PC-9 (cell line): Measurements from ENCODE around the gene RFC2. TPM values are rescaled to one million over a fixed set of nuclear protein-coding genes. Genes with fewer than 3 reads are reported as not detected.

Experiments used
- BruUV-seq: library from RNA; stranded (reverse); fragments of 400-500 nt; replicated peaks from 2 replicates; lab custom pipeline; 2021; lab: Mats Ljungman, UMichigan
- CTCF ChIA-PET: fragments of 300-600 bp; sonication (Branson Sonifier 250); formaldehyde crosslinking; loops from one replicate; lab custom pipeline; 2022; ENCODE audit warnings: antibody characterized with exemption; lab: Charles Lee
- POLR2A ChIA-PET: fragments of 300-600 bp; sonication (Branson Sonifier 250); formaldehyde crosslinking; loops from one replicate; lab custom pipeline; 2022; ENCODE audit warnings: antibody characterized with exemption; ENCODE audit not compliant: unreplicated experiment; lab: Charles Lee
- DNase-seq, 2 experiments: peaks; one replicate each; pipeline versions ENCODE4 v3.0.0 to v3.0.0-alpha.2; 2015 to 2022; ENCODE audit warnings: mixed read lengths in 1 of 2
- H2AFZ ChIP-seq: fragments of 200-600 bp; sonication (generic); 2 replicates; pipeline ENCODE4 v1.8.1; 2017; ENCODE audit warnings: antibody characterized with exemption
- H3F3A ChIP-seq: fragments of 200-600 bp; sonication (generic); 2 replicates; pipeline ENCODE4 v1.8.1; 2017; ENCODE audit warnings: antibody characterized with exemption, mild to moderate bottlenecking, low read depth; ENCODE audit not compliant: insufficient read depth
- H3K27ac ChIP-seq: fragments of 200-600 bp; sonication (generic); 2 replicates; pipeline ENCODE4 v1.6.1; 2016; ENCODE audit warnings: mixed run types
- H3K27me3 ChIP-seq: fragments of 200-600 bp; sonication (generic); 2 replicates; pipeline ENCODE4 v1.6.1; 2016; ENCODE audit warnings: low read depth, mixed run types; ENCODE audit not compliant: insufficient read depth
- H3K36me3 ChIP-seq: fragments of 200-600 bp; sonication (generic); 2 replicates; pipeline ENCODE4 v1.6.1; 2016; ENCODE audit warnings: low read depth, mixed run types
- H3K4me1 ChIP-seq: fragments of 200-600 bp; sonication (generic); replicated peaks from 2 replicates; pipeline ENCODE4 v1.6.1; 2016; ENCODE audit warnings: mixed run types; ENCODE audit not compliant: insufficient read depth
- H3K4me2 ChIP-seq: fragments of 200-600 bp; sonication (generic); 2 replicates; pipeline ENCODE4 v1.6.1; 2017; ENCODE audit warnings: mixed run types
- H3K4me3 ChIP-seq: fragments of 200-600 bp; sonication (generic); 2 replicates; pipeline ENCODE4 v1.6.1; 2016; ENCODE audit warnings: mixed run types
- H3K79me2 ChIP-seq: fragments of 200-600 bp; sonication (generic); 2 replicates; pipeline ENCODE4 v1.6.1; 2017; ENCODE audit warnings: low read depth, mixed run types
- H3K9me2 ChIP-seq: fragments of 200-600 bp; sonication (generic); 2 replicates; pipeline ENCODE4 v1.8.1; 2017; ENCODE audit warnings: mild to moderate bottlenecking; ENCODE audit not compliant: insufficient read depth
- H3K9me3 ChIP-seq: fragments of 200-600 bp; sonication (generic); 2 replicates; pipeline ENCODE4 v1.8.1; 2016; ENCODE audit warnings: low read depth; ENCODE audit not compliant: insufficient read depth
- H4K20me1 ChIP-seq: fragments of 200-600 bp; sonication (generic); 2 replicates; pipeline ENCODE4 v1.8.1; 2017; ENCODE audit not compliant: insufficient read depth
- CTCF ChIP-seq: fragments of 200-600 bp; sonication (generic); conservative IDR thresholded peaks from 2 replicates; pipeline ENCODE4 v1.6.1; 2017; ENCODE audit warnings: mixed run types, antibody characterized with exemption, mild to moderate bottlenecking, moderate library complexity
- EZH2 ChIP-seq: fragments of 200-600 bp; sonication (generic); IDR thresholded peaks from 2 replicates; pipeline ENCODE4 v1.8.0; 2017; ENCODE audit warnings: antibody characterized with exemption, low read depth
- intact Hi-C: fragments of 100-400 bp; cut with micrococcal nuclease; formaldehyde crosslinking; loops from one replicate; pipeline ENCODE4 v1.10.0; 2022; ENCODE audit not compliant: unreplicated experiment
- total RNA-seq: library from RNA; stranded (reverse); gene quantifications from 2 replicates; pipeline ENCODE4 v1.2.3, GENCODE V29; 2021

The RFC2 gene
- total RNA-seq, 1 experiment from 2014 or later: 75.7 TPM

GRCh38 chr7:74254858-74255379 lies 720 bp upstream of the RFC2 start:
- Histone ChIP-seq H3F3A (peaks cover 16% of the 10 kb centered on the region), H2AFZ (peak overlapping the region; percentile 99), H3K79me2 (peaks cover 41% of the 10 kb centered on the region), H3K9me2 (no peaks in the 10 kb centered on the region), H3K36me3 (peaks cover 16% of the 10 kb centered on the region), H4K20me1 (no peaks in the 10 kb centered on the region), H3K27me3 (no peaks in the 10 kb centered on the region), H3K27ac (peak overlapping the region; percentile 67), H3K4me2 (peak overlapping the region; percentile 86), H3K4me3 (peak overlapping the region; percentile 92), H3K9me3 (no peaks in the 10 kb centered on the region), H3K4me1 (peaks cover 17% of the 10 kb centered on the region)
- ChIA-PET CTCF (no interaction called here), POLR2A (interaction anchor here (0.5 to 1.0 kb wide), 4 partner anchors 9 to 229 kb away, joined by 3 to 30 read pairs (median 5); no protein-coding TSS in a partner anchor)
- no peak for DNase-seq
- intact Hi-C loops: loop anchor here (1.0 to 5.0 kb wide), 5 partner anchors 32 to 188 kb away; partner anchors contain the start of gene CLIP2
- TSS peak; percentile 85 for BruUV-seq
- no peak for TF ChIP-seq CTCF

- H3F3A ChIP-seq: peaks cover 16% of the 10 kb centered on the region
- intact Hi-C loops: loop anchor here (1.0 to 5.0 kb wide), 5 partner anchors 34 to 186 kb away; partner anchors contain the start of gene CLIP2
- no peak for TF ChIP-seq EZH2
- TF ChIP-seq CTCF: no peak
- BruUV-seq: no TSS peak
- peaks cover 41% of the 10 kb centered on the region for H3K79me2 ChIP-seq
- no peak for DNase-seq
- ChIA-PET POLR2A (interaction anchor here (1.0 kb wide), 1 partner anchor 26 kb away, joined by 6 read pairs; no protein-coding TSS in a partner anchor), CTCF (interaction anchor here (0.6 to 1.0 kb wide), 2 partner anchors 148 to 372 kb away, joined by 3 read pairs; no protein-coding TSS in a partner anchor)
- H3K27ac ChIP-seq: 0 out of 2 replicates have a peak overlapping the region, but pooled peaks have one; percentile 39
- H3K36me3 ChIP-seq: peaks cover 16% of the 10 kb centered on the region
- peak overlapping the region; percentile 98 for H3K4me2 ChIP-seq
- peak overlapping the region; percentile 92 for H3K4me3 ChIP-seq
- H4K20me1 ChIP-seq: no peaks in the 10 kb centered on the region
- H3K27me3 ChIP-seq: no peaks in the 10 kb centered on the region
- H2AFZ ChIP-seq: peak overlapping the region; percentile 99
- H3K4me1 ChIP-seq: peaks cover 17% of the 10 kb centered on the region
- H3K9me2 ChIP-seq: no peaks in the 10 kb centered on the region
- H3K9me3 ChIP-seq: no peaks in the 10 kb centered on the region
Observed at GRCh38 chr7:74253835-74254128, 417 bp downstream of the RFC2 start.

GRCh38 chr7:74253331-74253730 lies 868 bp downstream of the RFC2 start:
- intact Hi-C loops: loop anchor here (5.0 kb wide), 2 partner anchors 34 to 186 kb away; partner anchors contain the start of gene CLIP2
- CTCF ChIA-PET: interaction anchor here (1.0 kb wide), 1 partner anchor 148 kb away, joined by 3 read pairs; no protein-coding TSS in a partner anchor
- peak overlapping the region; percentile 99; the same call in 1 of the 2 replicates for H2AFZ ChIP-seq

More at GRCh38 chr7:74253331-74253730, 868 bp downstream of the RFC2 start:
- no peaks in the 10 kb centered on the region for H4K20me1 ChIP-seq
- TF ChIP-seq EZH2: no peak
- TF ChIP-seq CTCF: no peak
- H3K4me3 ChIP-seq: peak overlapping the region; percentile 92
- peaks cover 16% of the 10 kb centered on the region for H3F3A ChIP-seq
- peak overlapping the region; percentile 98 for H3K4me2 ChIP-seq
- no peaks in the 10 kb centered on the region for H3K9me3 ChIP-seq
- POLR2A ChIA-PET: no interaction called here
- no peak for DNase-seq
- H3K27me3 ChIP-seq: no peaks in the 10 kb centered on the region
- H3K27ac ChIP-seq: no peak overlapping the region
- H3K79me2 ChIP-seq: peaks cover 41% of the 10 kb centered on the region
- no TSS peak for BruUV-seq
- H3K36me3 ChIP-seq: peaks cover 19% of the 10 kb centered on the region
- peaks cover 17% of the 10 kb centered on the region for H3K4me1 ChIP-seq
- H3K9me2 ChIP-seq: no peaks in the 10 kb centered on the region
